Memory B cell (primary cell): Measurements from ENCODE around the gene CERS1.
A peak's percentile ranks its signal among the peaks of the same experiment; 100 is the strongest.

Experiments
- ATAC-seq: fragments of 150-1000 bp; cut with Tn5 transposase; 2 replicates; pipeline ENCODE4 v1.10.0; 2021; ENCODE audit warnings: low read depth, mild to moderate bottlenecking, moderate library complexity
- DNase-seq, 2 donors: peaks; one replicate each; pipeline ENCODE4 v3.0.0; 2022; ENCODE audit warnings: low spot score in 2 of 2
- H3K27ac Mint-ChIP-seq: one replicate; pipeline ENCODE4 v1.8.0; 2022; ENCODE audit warnings: mild to moderate bottlenecking, moderate library complexity, mixed read lengths
- H3K27me3 Mint-ChIP-seq: one replicate; pipeline ENCODE4 v1.8.0; 2022; ENCODE audit warnings: mixed read lengths
- H3K36me3 Mint-ChIP-seq: one replicate; pipeline ENCODE4 v1.8.0; 2022; ENCODE audit warnings: mild to moderate bottlenecking, mixed read lengths
- H3K4me1 Mint-ChIP-seq: one replicate; pipeline ENCODE4 v1.8.0; 2022; ENCODE audit warnings: mixed read lengths
- H3K4me3 Mint-ChIP-seq: one replicate; pipeline ENCODE4 v1.8.0; 2022; ENCODE audit warnings: mild to moderate bottlenecking, moderate library complexity, mixed read lengths
- H3K9me3 Mint-ChIP-seq: one replicate; pipeline ENCODE4 v1.8.0; 2022; ENCODE audit warnings: mixed read lengths

CERS1 gene

DNA sequence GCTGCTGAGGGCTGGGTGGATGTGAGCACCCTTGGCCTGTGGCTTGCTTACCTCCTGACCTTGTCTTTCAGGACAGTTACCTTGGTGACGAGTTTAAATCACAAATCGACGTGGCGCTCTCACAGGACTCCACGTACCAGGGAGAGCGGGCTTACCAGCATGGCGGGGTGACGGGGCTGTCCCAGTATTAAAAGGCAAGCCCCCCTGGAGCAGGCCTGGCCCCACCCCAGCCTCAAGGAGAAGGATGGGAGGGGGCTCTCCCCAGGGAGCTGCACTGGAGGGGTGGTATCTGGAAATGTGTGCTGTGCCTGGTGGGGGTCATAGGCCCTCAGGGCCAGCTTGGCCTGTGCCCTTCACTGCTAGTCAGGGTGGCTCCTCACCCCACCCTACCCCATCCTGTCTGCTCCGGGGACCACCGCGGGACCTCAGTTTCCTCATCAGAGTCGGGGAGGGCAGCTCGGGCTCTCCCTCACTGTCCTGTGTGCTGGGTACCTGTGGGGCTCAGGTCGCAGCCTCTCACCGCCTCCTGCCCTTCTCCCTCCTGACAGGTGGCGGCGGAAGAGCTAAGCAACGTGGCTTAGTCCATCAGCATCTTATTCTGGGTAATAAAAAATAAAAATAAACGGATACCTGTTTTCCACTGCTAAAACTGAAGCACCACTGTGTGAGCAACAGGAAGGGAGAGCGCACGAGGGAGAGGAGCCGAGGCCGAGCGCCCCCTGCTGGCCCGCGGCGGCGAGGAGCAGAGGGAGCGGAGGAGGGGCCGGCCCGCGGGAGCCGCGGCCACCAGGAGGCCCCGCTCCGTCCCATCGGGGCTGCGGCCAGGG lies 29.8 kb downstream of the CERS1 start:
- Mint-ChIP-seq H3K27me3 (peaks cover 4% of the 10 kb centered on the region), H3K9me3 (no peaks in the 10 kb centered on the region), H3K36me3 (peaks cover 12% of the 10 kb centered on the region), H3K27ac (no peak overlapping the region), H3K4me1 (peaks cover 10% of the 10 kb centered on the region), H3K4me3 (no peak overlapping the region)
- peak; percentile 90 for ATAC-seq
- peak; percentile 73 to 78 for DNase-seq

DNA sequence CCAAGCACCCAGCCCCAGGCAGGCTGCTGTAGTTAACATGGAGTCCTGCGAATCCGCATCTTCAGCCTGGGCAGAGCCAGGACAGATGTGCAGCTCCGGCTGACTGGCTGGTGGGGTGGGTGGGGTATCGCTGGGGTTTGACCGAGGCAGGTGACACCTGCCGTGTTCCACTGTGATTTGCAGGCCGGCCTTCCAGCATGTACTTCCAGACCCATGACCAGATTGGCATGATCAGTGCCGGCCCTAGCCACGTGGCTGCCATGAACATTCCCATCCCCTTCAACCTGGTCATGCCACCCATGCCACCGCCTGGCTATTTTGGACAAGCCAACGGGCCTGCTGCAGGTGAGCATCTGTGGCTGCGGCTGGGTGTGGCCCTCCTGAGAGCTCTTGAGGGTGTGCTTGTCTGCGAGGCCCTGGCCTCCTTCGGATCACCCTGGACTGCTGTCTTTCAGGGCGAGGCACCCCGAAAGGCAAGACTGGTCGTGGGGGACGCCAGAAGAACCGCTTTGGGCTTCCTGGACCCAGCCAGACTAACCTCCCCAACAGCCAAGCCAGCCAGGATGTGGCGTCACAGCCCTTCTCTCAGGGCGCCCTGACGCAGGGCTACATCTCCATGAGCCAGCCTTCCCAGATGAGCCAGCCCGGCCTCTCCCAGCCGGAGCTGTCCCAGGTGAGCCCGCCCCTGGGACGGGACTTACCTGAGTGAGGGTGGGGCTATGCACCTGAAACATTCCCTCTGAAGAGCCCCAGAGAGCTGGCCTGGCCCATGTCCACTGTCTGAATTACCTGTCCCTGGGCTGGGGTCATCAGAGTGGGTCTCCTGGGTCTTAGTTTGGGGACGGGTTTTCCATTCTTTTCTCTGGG lies 30.6 kb downstream of the CERS1 start:
- no peaks in the 10 kb centered on the region for H3K9me3 Mint-ChIP-seq
- no peak overlapping the region for H3K27ac Mint-ChIP-seq
- no peaks in the 10 kb centered on the region for H3K27me3 Mint-ChIP-seq
- peaks cover 16% of the 10 kb centered on the region for H3K36me3 Mint-ChIP-seq
- no peak overlapping the region for H3K4me3 Mint-ChIP-seq
- DNase-seq (no peak), ATAC-seq (no peak)
- H3K4me1 Mint-ChIP-seq, result peaks cover 8% of the 10 kb centered on the region

DNA sequence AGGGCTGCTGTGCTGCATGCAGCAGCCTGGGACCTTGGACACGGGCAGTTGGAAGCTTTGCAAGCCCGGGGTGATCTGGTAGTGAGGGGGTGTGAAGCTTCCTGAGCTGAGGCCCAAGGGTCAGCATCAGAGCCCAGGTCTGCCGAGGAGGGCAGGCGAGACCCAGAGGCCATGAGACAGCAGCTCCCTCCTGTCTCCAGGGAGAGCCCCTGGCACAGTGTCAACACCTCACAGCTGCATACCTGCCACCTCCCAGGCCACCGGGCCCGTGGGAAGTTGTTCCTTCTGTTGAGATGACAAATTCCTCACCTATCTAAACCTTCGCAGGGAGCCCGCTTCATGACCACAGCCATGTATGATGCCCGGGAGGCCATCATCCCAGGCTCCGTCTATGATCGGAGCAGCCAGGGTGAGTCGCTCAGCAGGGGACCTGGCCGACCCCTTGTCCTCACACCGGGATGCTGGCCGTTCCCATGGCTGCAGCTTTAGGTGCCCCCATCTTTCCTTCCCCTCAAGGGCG lies 32.1 kb downstream of the CERS1 start:
- Mint-ChIP-seq H3K36me3 (peaks cover 16% of the 10 kb centered on the region), H3K4me3 (no peak overlapping the region), H3K27ac (no peak overlapping the region), H3K27me3 (no peaks in the 10 kb centered on the region), H3K4me1 (peaks cover 8% of the 10 kb centered on the region), H3K9me3 (no peaks in the 10 kb centered on the region)
- DNase-seq (no peak), ATAC-seq (no peak)

DNA sequence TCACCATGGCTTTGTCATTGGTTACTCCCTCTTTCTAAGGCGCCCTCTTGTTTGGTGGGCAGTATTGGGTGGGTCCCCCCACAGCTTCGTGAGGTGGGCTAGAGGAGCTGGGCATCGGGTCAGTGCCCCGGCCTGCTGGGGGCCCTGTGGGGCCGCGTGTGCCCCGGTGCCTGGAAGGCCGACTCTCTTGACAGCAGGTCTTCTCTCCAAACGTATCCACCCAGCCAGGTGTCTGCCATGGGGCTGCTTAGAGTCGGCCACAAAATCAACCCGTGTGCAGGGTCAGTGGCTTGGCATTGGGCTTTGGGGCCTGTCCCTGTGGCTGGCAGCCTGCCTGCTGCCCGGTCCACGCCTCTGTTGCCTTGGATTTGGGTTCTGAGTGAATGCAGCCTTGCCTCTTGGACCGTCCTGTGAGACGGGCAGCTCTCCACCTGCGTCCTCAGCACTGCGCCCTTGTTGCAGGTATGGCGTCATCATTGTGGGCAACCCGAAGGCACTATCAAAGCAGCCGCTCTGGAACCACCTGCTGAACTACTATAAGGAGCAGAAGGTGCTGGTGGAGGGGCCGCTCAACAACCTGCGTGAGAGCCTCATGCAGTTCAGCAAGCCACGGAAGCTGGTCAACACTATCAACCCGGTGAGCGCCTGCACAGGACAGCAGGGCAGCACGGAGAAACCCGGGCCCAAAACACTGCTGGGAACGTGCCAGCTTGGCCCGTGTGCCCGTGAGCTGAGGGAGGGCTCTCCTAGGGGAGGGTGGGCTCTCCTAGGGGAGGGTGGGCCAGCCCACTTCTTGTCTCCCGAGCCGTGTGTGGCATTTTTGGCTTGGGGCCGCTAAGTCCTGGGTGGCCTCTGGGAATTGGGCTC lies 32.7 kb downstream of the CERS1 start:
- peaks cover 13% of the 10 kb centered on the region for H3K36me3 Mint-ChIP-seq
- H3K27me3 Mint-ChIP-seq, result no peaks in the 10 kb centered on the region
- peaks cover 8% of the 10 kb centered on the region for H3K4me1 Mint-ChIP-seq
- H3K27ac Mint-ChIP-seq, result no peak overlapping the region
- ATAC-seq (no peak), DNase-seq (no peak)
- no peak overlapping the region for H3K4me3 Mint-ChIP-seq
- no peaks in the 10 kb centered on the region for H3K9me3 Mint-ChIP-seq

DNA sequence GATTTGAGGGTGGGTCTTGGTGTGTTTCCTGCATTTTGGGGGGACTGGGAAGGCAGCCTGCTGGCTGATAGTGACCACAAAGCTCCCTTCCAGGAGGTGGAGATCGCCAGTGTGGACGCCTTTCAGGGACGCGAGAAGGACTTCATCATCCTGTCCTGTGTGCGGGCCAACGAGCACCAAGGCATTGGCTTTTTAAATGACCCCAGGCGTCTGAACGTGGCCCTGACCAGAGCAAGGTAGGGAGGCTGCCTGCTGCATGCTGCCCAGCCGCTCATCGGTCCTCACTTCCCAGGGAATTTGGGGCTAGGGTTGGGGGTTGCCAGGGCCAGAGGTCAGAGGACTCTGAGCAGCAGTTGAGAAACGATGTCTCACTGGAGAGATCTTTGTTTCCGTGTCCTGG lies 34.0 kb downstream of the CERS1 start:
- H3K4me1 Mint-ChIP-seq, result peaks cover 8% of the 10 kb centered on the region
- H3K9me3 Mint-ChIP-seq, result no peaks in the 10 kb centered on the region
- H3K36me3 Mint-ChIP-seq, result peaks cover 10% of the 10 kb centered on the region
- H3K27me3 Mint-ChIP-seq, result no peaks in the 10 kb centered on the region
- no peak overlapping the region for H3K27ac Mint-ChIP-seq
- ATAC-seq (no peak), DNase-seq (no peak)
- H3K4me3 Mint-ChIP-seq, result no peak overlapping the region

DNA sequence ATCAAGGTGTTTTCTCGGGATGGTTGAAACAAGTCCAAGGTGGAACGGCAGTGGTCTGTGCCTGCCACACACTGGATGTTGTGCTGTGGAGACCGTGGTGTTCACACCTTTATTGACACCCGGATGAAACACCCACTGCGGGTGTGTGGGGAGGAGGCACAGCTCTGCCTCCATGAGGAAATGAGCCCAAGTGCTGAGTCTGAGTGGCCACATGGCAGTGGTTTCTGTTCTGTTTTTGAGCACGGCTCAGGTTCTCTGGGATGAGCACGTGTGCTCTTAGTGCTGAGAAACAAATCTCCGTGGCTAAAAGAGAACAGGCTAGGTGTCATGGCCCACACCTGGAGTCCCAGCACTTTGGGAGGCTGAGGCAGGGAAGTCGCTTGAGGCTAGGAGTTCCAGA lies 34.7 kb downstream of the CERS1 start:
- H3K9me3 Mint-ChIP-seq, result no peaks in the 10 kb centered on the region
- ATAC-seq, result peak; percentile 97
- H3K27me3 Mint-ChIP-seq, result no peaks in the 10 kb centered on the region
- H3K27ac Mint-ChIP-seq, result no peak overlapping the region
- peaks cover 8% of the 10 kb centered on the region for H3K4me1 Mint-ChIP-seq
- H3K4me3 Mint-ChIP-seq, result peak overlapping the region; percentile 30
- H3K36me3 Mint-ChIP-seq, result peaks cover 12% of the 10 kb centered on the region
- DNase-seq, result peak in 1 of 2 donors; percentile 39

DNA sequence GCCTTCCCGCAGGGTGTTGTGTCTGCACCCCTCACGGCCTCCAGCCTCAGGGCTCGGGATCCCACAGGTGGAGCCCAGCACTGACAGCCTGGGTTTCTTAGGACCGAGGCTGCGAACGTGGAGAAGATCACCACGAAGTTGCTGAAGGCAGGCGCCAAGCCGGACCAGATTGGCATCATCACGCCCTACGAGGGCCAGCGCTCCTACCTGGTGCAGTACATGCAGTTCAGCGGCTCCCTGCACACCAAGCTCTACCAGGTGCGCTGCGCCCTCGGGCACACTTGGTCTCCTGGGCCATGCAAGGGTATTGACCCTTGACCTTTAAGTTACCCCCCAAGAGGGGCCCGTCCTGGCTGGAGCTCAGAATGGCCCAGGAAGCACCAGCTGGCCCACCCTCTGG lies 35.2 kb downstream of the CERS1 start:
- peaks cover 8% of the 10 kb centered on the region for H3K4me1 Mint-ChIP-seq
- no peak for ATAC-seq
- no peak overlapping the region for H3K4me3 Mint-ChIP-seq
- no peaks in the 10 kb centered on the region for H3K9me3 Mint-ChIP-seq
- no peak for DNase-seq
- peaks cover 10% of the 10 kb centered on the region for H3K36me3 Mint-ChIP-seq
- H3K27me3 Mint-ChIP-seq, result no peaks in the 10 kb centered on the region
- no peak overlapping the region for H3K27ac Mint-ChIP-seq

DNA sequence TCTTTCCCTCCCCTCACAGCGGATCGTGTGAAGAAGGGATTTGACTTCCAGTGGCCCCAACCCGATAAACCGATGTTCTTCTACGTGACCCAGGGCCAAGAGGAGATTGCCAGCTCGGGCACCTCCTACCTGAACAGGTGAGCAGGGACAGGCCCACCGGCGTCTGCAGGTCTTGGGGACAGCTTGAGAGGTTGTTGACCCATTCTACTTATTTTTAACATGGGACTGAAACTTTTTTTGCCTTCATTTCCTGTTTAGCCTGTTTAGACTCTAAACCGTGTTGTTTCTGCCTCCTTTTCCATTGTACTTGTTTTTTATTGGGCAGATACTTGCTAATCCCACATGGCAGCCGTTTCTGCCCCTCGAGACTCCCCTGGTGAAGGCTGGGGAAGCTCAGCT lies 35.7 kb downstream of the CERS1 start:
- DNase-seq (no peak), ATAC-seq (no peak)
- H3K27ac Mint-ChIP-seq, result no peak overlapping the region
- peaks cover 12% of the 10 kb centered on the region for H3K36me3 Mint-ChIP-seq
- no peak overlapping the region for H3K4me3 Mint-ChIP-seq
- H3K9me3 Mint-ChIP-seq, result no peaks in the 10 kb centered on the region
- peaks cover 8% of the 10 kb centered on the region for H3K4me1 Mint-ChIP-seq
- no peaks in the 10 kb centered on the region for H3K27me3 Mint-ChIP-seq

DNA sequence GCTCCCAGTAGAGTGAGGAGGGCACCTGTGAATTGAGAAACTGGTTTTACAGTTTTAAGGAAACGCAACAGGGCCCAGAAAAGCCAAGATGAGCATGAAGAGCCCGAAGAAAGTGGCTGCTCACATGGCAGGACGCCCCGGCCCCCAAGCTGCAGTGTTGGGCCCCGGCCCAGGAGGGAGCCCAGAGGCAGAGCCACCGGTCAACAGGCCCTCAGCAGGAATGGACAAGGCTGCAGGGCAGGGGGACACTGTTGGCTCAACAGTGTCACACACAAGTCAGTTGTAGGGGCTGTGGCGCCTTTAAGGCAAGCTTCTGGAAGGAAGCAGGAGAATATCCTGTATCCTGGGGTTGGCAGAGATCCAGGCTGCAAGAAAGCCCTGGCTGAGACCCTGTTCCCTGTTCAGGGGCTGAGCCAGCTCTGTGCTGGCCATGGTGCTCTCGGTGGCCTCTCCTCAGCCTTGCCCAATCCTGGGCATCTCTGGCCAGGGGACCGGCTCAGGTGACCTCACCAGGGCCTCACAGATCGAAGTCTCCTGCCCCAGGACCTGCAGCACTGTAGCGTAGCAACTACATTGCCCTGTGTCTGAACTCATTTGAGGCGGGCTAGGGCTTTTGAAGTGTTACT lies 36.2 kb downstream of the CERS1 start:
- H3K27ac Mint-ChIP-seq, result no peak overlapping the region
- no peak for ATAC-seq
- H3K4me1 Mint-ChIP-seq, result peaks cover 8% of the 10 kb centered on the region
- no peak for DNase-seq
- no peaks in the 10 kb centered on the region for H3K9me3 Mint-ChIP-seq
- no peak overlapping the region for H3K4me3 Mint-ChIP-seq
- H3K27me3 Mint-ChIP-seq, result no peaks in the 10 kb centered on the region
- H3K36me3 Mint-ChIP-seq, result peaks cover 14% of the 10 kb centered on the region

DNA sequence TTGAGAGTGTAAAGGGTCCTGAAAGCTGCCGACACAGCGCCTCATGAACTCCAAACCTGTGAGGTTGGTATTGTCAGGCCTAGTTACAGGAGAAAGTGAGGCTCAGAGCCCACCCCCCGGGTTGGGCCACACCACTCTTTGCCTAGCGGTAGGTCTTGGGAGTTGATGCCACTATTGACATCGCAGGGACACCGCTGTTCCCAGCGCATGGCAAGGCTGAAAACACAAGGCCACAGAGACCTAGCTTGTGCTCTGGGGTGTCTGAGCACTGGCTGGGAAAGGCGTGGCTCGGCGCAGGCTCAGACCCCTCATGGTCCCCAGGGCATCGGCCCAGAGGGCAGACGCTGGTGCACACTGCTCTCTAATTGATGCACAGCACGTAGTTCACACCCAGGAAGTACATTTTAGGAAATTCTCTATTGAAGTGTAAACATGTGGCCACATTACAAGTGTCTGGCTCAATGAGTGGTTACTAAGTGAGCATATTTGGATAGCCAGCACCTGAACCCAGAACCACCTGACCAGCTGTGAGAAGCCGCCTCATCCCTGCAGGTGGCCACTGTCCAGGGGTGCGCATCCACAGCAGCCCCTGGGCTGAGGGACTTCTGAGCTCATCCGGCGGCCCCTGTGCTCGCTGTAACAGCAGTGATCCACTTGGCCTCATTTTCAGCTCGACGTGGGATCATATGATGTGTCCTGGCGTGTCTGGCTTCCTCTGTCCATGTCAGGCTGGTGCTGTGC lies 36.9 kb downstream of the CERS1 start:
- H3K4me1 Mint-ChIP-seq, result peaks cover 8% of the 10 kb centered on the region
- no peak for DNase-seq
- no peak overlapping the region for H3K4me3 Mint-ChIP-seq
- no peak for ATAC-seq
- peaks cover 15% of the 10 kb centered on the region for H3K36me3 Mint-ChIP-seq
- no peaks in the 10 kb centered on the region for H3K27me3 Mint-ChIP-seq
- H3K27ac Mint-ChIP-seq, result no peak overlapping the region
- H3K9me3 Mint-ChIP-seq, result no peaks in the 10 kb centered on the region

DNA sequence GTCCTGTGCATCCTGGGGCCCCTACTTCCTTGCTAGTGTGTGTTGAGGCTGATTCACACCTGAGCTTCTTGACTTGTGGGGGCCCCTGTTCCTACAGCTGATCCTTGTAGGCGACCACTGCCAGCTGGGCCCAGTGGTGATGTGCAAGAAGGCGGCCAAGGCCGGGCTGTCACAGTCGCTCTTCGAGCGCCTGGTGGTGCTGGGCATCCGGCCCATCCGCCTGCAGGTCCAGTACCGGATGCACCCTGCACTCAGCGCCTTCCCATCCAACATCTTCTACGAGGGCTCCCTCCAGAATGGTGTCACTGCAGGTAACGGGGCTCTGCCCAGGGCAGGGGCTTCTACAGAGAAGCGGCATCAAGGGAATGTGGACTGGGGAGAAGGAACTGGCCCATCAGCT lies 38.7 kb downstream of the CERS1 start:
- peaks cover 25% of the 10 kb centered on the region for H3K36me3 Mint-ChIP-seq
- H3K4me1 Mint-ChIP-seq, result peaks cover 8% of the 10 kb centered on the region
- no peak overlapping the region for H3K27ac Mint-ChIP-seq
- no peaks in the 10 kb centered on the region for H3K9me3 Mint-ChIP-seq
- DNase-seq, result no peak
- H3K27me3 Mint-ChIP-seq, result no peaks in the 10 kb centered on the region
- no peak for ATAC-seq
- H3K4me3 Mint-ChIP-seq, result no peak overlapping the region

DNA sequence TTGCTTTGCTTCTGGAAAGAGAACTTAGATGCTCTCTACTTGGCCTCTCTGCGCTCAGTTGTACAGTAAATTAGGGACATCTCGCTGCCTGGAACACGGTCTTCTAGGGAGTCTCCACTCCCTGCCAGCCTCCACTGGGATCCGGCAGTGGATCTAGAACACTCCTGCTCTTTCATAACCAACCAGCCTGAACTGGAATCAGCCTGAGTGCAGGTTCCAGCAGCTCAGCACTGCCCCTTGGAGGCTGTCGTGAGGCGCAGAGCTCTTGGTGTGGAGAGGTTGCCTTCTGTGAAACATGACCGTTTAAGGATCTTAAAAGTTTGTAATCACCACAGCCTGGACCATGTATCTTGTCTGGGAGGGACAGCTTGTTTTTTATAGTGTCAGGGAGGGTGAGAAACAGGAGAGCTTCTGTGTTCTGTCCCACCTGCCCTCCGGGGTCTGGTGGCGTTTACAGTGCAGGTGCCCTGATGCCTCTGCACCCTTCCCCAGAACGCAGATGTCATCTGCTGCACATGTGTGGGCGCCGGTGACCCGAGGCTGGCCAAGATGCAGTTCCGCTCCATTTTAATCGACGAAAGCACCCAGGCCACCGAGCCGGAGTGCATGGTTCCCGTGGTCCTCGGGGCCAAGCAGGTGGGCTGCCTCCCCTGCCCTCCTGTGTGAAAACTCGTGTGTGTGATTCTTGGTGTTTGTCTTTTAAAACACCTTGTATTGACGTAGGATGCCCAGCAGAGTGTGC lies 39.4 kb downstream of the CERS1 start:
- Mint-ChIP-seq H3K4me3 (no peak overlapping the region), H3K9me3 (no peaks in the 10 kb centered on the region), H3K36me3 (peaks cover 25% of the 10 kb centered on the region), H3K4me1 (peaks cover 7% of the 10 kb centered on the region), H3K27me3 (no peaks in the 10 kb centered on the region), H3K27ac (no peak overlapping the region)
- ATAC-seq (no peak), DNase-seq (no peak)
